ENCODE measurements around the gene RAB1A.

- TF ChIP-seq CTCF (IDR thresholded peaks at IDR 0.05) (no peak), POLR2A (IDR thresholded peaks at IDR 0.05) (no peak)
Measured at GRCh38 chr2:65049010-65049639, 80.8 kb downstream of the RAB1A start.

Data from uterus (tissue), 2 donors.